Adrenal gland (tissue), 12 donors: ENCODE results near the gene DRAP1. TPM values are rescaled to one million over a fixed set of nuclear protein-coding genes. Genes with fewer than 3 reads are reported as not detected.

Source experiments
- DNase-seq, 7 donors: peaks; one replicate each; pipeline ENCODE4 v3.0.0-alpha.2; 2019 to 2020
- H3K27ac ChIP-seq, 5 donors: fragments of 200-600 bp; sonication (generic) in 4 of 5; 1 replicate in 3 of 5; 2 replicates in 2 of 5; pipeline versions ENCODE4 v1.5.1 to v1.8.0; 2016 to 2020; ENCODE audit warnings: mild to moderate bottlenecking in 1 of 5
- H3K27me3 ChIP-seq: fragments of 200-600 bp; 2 replicates; pipeline ENCODE4 v1.8.0; 2021
- H3K36me3 ChIP-seq, 2 donors: fragments of 200-600 bp; replicated peaks in 1 of 2; 1 replicate in 1 of 2; 2 replicates in 1 of 2; pipeline versions ENCODE4 v1.5.1 to v1.8.0; 2018 to 2022
- H3K4me1 ChIP-seq, 2 donors: fragments of 200-600 bp; replicated peaks in 1 of 2; 1 replicate in 1 of 2; 2 replicates in 1 of 2; pipeline versions ENCODE4 v1.5.1 to v1.8.0; 2018 to 2021
- H3K4me3 ChIP-seq, 4 donors: fragments of 200-600 bp; sonication (generic) in 3 of 4; one replicate each; pipeline ENCODE4 v1.5.1; 2016 to 2018
- H3K9me3 ChIP-seq, 3 donors: fragments of 200-600 bp; sonication (generic) in 1 of 3; replicated peaks in 1 of 3; 1 replicate in 2 of 3; 2 replicates in 1 of 3; pipeline versions ENCODE4 v1.5.1 to v1.8.0; 2016 to 2021
- CTCF ChIP-seq, 6 experiments: fragments of 450-650 bp in 4 of 6; fragments of 200-600 bp in 2 of 6; sonication (generic) in 1 of 6; IDR thresholded peaks; 1 replicate in 5 of 6; 2 replicates in 1 of 6; pipeline versions ENCODE4 v1.5.1 to v1.8.0; 2016 to 2021; ENCODE audit warnings: antibody characterized with exemption in 6 of 6, mild to moderate bottlenecking in 2 of 6, moderate library complexity in 1 of 6
- POLR2A ChIP-seq, 2 donors: fragments of 450-650 bp; IDR thresholded peaks; one replicate each; pipeline ENCODE4 v1.6.1; 2017; ENCODE audit warnings: antibody characterized with exemption in 2 of 2, mild to moderate bottlenecking in 2 of 2, moderate library complexity in 1 of 2
- WGBS, 4 donors: extraction: QIAGEN DNeasy Blood & Tissue Kit in 2 of 4; methylation state at CpG; one replicate each; pipeline versions ENCODE4 v1.1.5 to v1.1.7; 2013 to 2017; 5-methylcytosine and 5-hydroxymethylcytosine counted together
- intact Hi-C, 2 donors: fragments of 100-400 bp; cut with DNase I; formaldehyde crosslinking; loops; one replicate each; pipeline versions ENCODE4 v1.14.1 to v1.15.0; 2022 to 2023
- polyA plus RNA-seq, 3 donors: library from polyadenylated mRNA; stranded (reverse); fragments of 200-250 nt in 2 of 3; fragments of 350-450 nt in 1 of 3; fragmentation: Illumina TruSeq in 1 of 3; extraction: RNeasy Lipid Tissue Mini Kit (QIAGEN cat#74804) in 1 of 3; gene quantifications; one replicate each; pipeline ENCODE4 v1.2.3, GENCODE V29; 2013 to 2014
- total RNA-seq, 9 donors: library from RNA; depleted of rRNA in 4 of 9; stranded (reverse); fragments of >200 nt in 4 of 9; fragments of 120-200 nt in 1 of 9; fragmentation: NEBNext Ultra II Directional in 1 of 9; extraction: Animal tissue kit (Norgen Biotek cat#: 25700) in 1 of 9; gene quantifications; one replicate each; pipeline versions ENCODE4 v1.1.0 to v1.2.4, GENCODE V29; 2013 to 2023
- donor health status: healthy with polysubstance abuse.
- donor health status: Bipolar disorder and iron deficiency.
- donor health status: DM: yes; HTN: yes; CAD: no.
- donor health status: DM: no; HTN: no; CAD: no.
- donor health status: DM: no; HTN: no; CAD: no.
- donor health status: DM: yes; HTN: yes; CAD: no.

Gene DRAP1
- total and polyA plus RNA-seq, 12 donors: 63.7 to 269 (median 94.9) TPM

DNA sequence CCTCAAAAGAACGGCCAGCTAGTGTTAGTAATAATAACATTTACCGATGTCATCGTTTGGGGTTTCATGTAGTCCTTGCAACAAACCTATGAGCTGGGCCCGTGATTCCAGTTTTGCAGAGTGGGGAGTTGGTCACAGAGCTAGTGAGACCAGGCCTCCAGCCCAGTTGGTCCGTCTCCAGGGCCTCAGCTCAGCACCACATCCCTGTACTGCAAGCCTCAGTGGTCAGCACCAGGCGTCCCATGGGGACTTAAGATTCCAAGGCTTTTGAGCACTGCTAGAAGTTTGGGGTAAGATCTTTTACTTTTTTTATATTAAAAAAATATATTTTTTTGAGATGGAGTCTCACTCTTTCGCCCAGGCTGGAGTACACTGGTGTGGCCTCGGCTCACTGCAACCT lies 25.0 kb downstream of the DRAP1 start:
- Histone ChIP-seq H3K27ac (no peak overlapping the region), H3K4me3 (no peak overlapping the region), H3K36me3 (no peaks in the 10 kb centered on the region), H3K4me1 (no peaks in the 10 kb centered on the region), H3K9me3 (no peaks in the 10 kb centered on the region), H3K27me3 (no peaks in the 10 kb centered on the region)
- no peak for DNase-seq
- no peak for TF ChIP-seq CTCF (IDR thresholded peaks at IDR 0.05)
- TF ChIP-seq POLR2A (IDR thresholded peaks at IDR 0.05): no peak
- WGBS, 4 donors: 88 to 93% (median 90%) methylated on average over 8 of the region's 8 CpGs
- intact Hi-C loops: no loop called here

DNA sequence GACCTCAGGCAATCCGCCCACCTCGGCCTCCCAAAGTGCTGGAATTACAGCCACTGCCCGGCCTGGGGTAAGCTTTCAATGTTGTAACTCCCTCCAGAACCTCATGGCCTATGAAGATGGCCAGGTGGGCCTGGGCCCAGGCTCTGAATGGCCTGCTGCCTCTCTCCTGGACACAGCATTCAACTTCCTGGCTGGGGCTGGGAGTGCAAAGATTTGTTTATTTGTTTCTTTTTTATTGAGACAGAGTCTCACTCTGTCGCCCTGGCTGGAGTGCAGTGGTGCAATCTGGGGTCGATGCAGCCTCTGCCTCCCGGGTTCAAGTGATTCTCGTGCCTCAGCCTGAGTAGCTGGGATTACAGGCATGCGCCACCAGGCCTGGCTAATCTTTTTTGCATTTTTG lies 25.5 kb downstream of the DRAP1 start:
- Histone ChIP-seq H3K27me3 (no peaks in the 10 kb centered on the region), H3K4me3 (no peak overlapping the region), H3K36me3 (no peaks in the 10 kb centered on the region), H3K9me3 (no peaks in the 10 kb centered on the region), H3K4me1 (no peaks in the 10 kb centered on the region), H3K27ac (no peak overlapping the region)
- intact Hi-C loops: no loop called here
- 67 to 87% (median 83%) methylated on average over 6 to 8 of the region's 8 CpGs for WGBS, 4 donors
- DNase-seq: no peak
- TF ChIP-seq POLR2A (IDR thresholded peaks at IDR 0.05): no peak
- TF ChIP-seq CTCF (IDR thresholded peaks at IDR 0.05): no peak

GRCh38 chr11:65945430-65945911 lies 26.2 kb downstream of the DRAP1 start, which contains the start of gene TSGA10IP:
TSS of gene TSGA10IP (plus strand) at chr11:65945480. CDS start at chr11:65945676, 196 bp downstream.
- intact Hi-C loops: no loop called here
- Histone ChIP-seq H3K36me3 (no peaks in the 10 kb centered on the region), H3K4me3 (no peak within 1 kb of the TSS), H3K27ac (no peak within 1 kb of the TSS), H3K9me3 (no peaks in the 10 kb centered on the region), H3K4me1 (no peaks in the 10 kb centered on the region), H3K27me3 (no peaks in the 10 kb centered on the region)
- 67 to 100% (median 70%) methylated on average over 2 to 13 of the region's 13 CpGs for WGBS, 4 donors
- TF ChIP-seq POLR2A (IDR thresholded peaks at IDR 0.05) (no peak), CTCF (IDR thresholded peaks at IDR 0.05) (no peak)
- no peak for DNase-seq

DNA sequence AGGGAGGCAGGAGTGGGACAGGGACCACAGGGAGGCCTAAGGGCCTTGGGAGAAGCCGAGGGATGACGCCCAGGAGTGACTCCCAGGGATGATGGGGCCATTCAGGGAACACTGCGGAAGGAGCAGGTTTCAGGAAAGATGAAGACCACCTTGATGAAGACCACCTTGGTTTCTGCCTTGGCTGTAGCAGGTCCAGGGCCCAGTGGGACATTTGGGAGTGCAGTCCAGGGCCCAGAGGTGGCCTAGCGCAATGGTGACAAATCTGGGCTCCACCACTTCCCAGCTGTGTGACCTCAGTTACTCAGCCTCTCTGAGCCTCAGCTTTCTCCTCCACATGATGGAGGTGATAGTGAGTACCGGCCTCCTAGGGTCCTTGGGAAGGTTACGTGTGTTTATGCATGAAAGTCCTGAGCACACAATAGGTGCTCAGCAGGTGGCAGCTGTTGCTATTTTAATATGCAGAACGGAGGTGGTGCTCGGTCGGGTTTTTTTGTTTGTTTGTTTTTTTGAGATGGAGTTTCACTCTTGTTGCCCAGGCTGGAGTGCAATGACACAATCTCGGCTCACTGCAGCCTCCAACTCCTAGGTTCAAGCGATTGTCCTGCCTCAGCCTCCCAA lies 26.8 kb downstream of the DRAP1 start:
- H3K36me3 ChIP-seq: no peaks in the 10 kb centered on the region
- H3K27me3 ChIP-seq: no peaks in the 10 kb centered on the region
- no peaks in the 10 kb centered on the region for H3K9me3 ChIP-seq
- no peak overlapping the region for H3K4me3 ChIP-seq
- no peaks in the 10 kb centered on the region for H3K4me1 ChIP-seq
- WGBS, 4 donors: 84 to 91% (median 87%) methylated on average over 11 of the region's 11 CpGs
- TF ChIP-seq CTCF (IDR thresholded peaks at IDR 0.05): no peak
- no peak for TF ChIP-seq POLR2A (IDR thresholded peaks at IDR 0.05)
- DNase-seq: no peak
- H3K27ac ChIP-seq: no peak overlapping the region
- intact Hi-C loops: no loop called here
